SHP77 (cell line): ENCODE results near the gene C1R.
A peak's percentile ranks its signal among the peaks of the same experiment; 100 is the strongest.

ENCODE experiments used
- DNase-seq, 2 experiments: peaks; one replicate each; lab custom pipeline; 2025; lab: John Stamatoyannopoulos, UW

The C1R gene

GRCh38 chr12:7092229-7092985, at the start of gene C1R:
TSS of gene C1R (minus strand) at chr12:7092445. CDS start at chr12:7092388, 57 bp downstream.
- no peak for DNase-seq

- no peak for DNase-seq
These were observed 49.2 kb upstream of the C1R start for GRCh38 chr12:7141351-7142005.

GRCh38 chr12:7139200-7139599, 47.0 kb upstream of the C1R start:
- no peak for DNase-seq

- no peak for DNase-seq
These were observed 45.7 kb upstream of the C1R start for GRCh38 chr12:7137908-7138307.

- DNase-seq: no peak
These were observed 44.4 kb upstream of the C1R start for GRCh38 chr12:7136676-7137075.

- DNase-seq: no peak
These were observed 43.8 kb upstream of the C1R start for GRCh38 chr12:7136071-7136470.

GRCh38 chr12:7134396-7135166, 42.3 kb upstream of the C1R start:
- no peak for DNase-seq

GRCh38 chr12:7131502-7131866, 39.2 kb upstream of the C1R start:
- no peak for DNase-seq

GRCh38 chr12:7130701-7131501, 38.7 kb upstream of the C1R start:
- peak in 1 of 2 experiments; percentile 27 for DNase-seq

GRCh38 chr12:7129872-7130691, 37.8 kb upstream of the C1R start, which contains the start of gene CLSTN3:
TSS of gene CLSTN3 (plus strand) at chr12:7130371. CDS start at chr12:7130649, 278 bp downstream.
- peak; percentile 22 to 40 for DNase-seq

- no peak for DNase-seq
These were observed 37.1 kb upstream of the C1R start for GRCh38 chr12:7129287-7129871.

- no peak for DNase-seq
These were observed 36.5 kb upstream of the C1R start, which contains the start of gene RBP5 for GRCh38 chr12:7128681-7129286. TSS of gene RBP5 (minus strand) at chr12:7128889. CDS start at chr12:7128775, 114 bp downstream.

- no peak for DNase-seq
These were observed 35.8 kb upstream of the C1R start for GRCh38 chr12:7127916-7128626.

- no peak for DNase-seq
These were observed 33.5 kb upstream of the C1R start for GRCh38 chr12:7125632-7126227.

- no peak for DNase-seq
These were observed 31.7 kb upstream of the C1R start for GRCh38 chr12:7123806-7124522.

GRCh38 chr12:7122811-7123769, 30.8 kb upstream of the C1R start:
- DNase-seq: no peak

- DNase-seq: no peak
These were observed 29.1 kb upstream of the C1R start for GRCh38 chr12:7121324-7121723.
